ENCODE data around the gene RADIL. TPM values are rescaled to one million over a fixed set of nuclear protein-coding genes. Genes with fewer than 3 reads are reported as not detected.

RADIL gene
- total RNA-seq, 2 experiments from 2014 or later: 0.50 to 0.82 TPM

DNA sequence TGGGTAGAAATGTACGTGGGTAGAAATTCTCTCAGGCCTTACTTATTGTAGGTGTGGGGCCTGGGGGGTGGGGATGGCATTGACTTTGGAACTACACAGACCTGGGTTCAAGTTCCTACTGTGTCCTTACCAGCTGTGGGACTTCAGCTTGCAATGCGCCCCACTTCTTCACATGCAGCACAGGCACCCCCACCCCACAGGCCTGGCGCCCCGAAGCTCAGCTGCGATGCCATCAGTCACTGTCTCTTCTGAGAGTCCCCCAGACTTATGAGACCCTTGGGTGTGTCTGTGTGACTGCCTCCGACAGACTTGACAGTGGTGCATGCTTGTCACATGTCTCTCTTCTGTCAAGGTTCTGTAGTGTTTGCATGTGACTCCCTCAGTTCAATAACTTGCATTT lies 111.2 kb downstream of the RADIL start:
- Mint-ChIP-seq H3K4me3 (no peak overlapping the region), H3K27me3 (ENCODE audit: low read depth) (no peaks in the 10 kb centered on the region), H3K36me3 (ENCODE audit: low read depth) (peaks cover 13% of the 10 kb centered on the region), H3K4me1 (ENCODE audit: low read depth) (peaks cover 27% of the 10 kb centered on the region), H3K9me3 (ENCODE audit: insufficient read depth) (no peaks in the 10 kb centered on the region), H3K27ac (no peak overlapping the region)
- CTCF ChIA-PET: no interaction called here
- DNase-seq: no peak
- POLR2A ChIA-PET: no interaction called here
- no peak for ATAC-seq

DNA sequence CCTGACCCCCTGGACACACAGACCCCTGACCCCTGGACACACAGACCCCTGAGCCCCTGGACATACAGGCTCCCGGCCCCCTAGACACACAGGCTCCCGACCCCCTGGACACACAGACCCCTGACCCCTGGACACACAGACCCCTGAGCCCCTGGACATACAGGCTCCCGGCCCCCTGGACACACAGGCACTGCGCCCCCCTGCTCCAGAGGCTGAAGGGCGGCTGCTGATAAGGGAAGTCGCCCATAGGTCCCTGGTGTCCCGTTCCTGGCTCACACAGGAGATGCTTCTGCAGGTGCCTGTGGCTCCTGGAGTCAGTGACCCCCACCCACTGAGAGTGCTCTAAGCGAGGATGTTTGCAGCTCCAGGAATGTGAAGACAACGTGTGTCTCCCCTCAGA lies 111.8 kb downstream of the RADIL start:
- Mint-ChIP-seq H3K27me3 (ENCODE audit: low read depth) (no peaks in the 10 kb centered on the region), H3K9me3 (ENCODE audit: insufficient read depth) (no peaks in the 10 kb centered on the region), H3K4me1 (ENCODE audit: low read depth) (peaks cover 23% of the 10 kb centered on the region), H3K27ac (no peak overlapping the region), H3K4me3 (no peak overlapping the region), H3K36me3 (ENCODE audit: low read depth) (peaks cover 9% of the 10 kb centered on the region)
- DNase-seq (no peak), ATAC-seq (no peak)
- ChIA-PET CTCF (no interaction called here), POLR2A (no interaction called here)

DNA sequence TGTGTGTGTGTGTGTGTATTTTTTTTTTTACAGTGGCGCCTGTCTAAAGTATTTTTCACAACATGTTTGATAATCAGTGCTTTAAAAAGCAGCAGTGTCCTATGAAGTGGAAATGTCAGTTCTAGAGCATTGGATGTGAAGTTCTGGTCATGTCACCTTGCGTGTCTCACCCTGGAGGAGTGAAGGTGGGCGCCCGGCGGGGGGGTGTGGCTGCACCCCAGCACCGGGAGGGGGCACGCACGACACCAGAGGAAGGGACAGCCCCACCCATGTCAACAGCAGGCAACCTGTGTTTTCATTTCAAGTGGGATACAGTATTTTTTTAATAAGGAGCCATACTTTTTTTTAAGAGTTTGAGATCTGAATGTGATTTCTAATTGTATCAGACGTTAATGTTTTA lies 112.6 kb downstream of the RADIL start:
- CTCF ChIA-PET: no interaction called here
- no peaks in the 10 kb centered on the region for H3K27me3 Mint-ChIP-seq (ENCODE audit: low read depth)
- H3K4me3 Mint-ChIP-seq: no peak overlapping the region
- POLR2A ChIA-PET: no interaction called here
- peaks cover 5% of the 10 kb centered on the region for H3K36me3 Mint-ChIP-seq (ENCODE audit: low read depth)
- H3K4me1 Mint-ChIP-seq (ENCODE audit: low read depth): peaks cover 18% of the 10 kb centered on the region
- DNase-seq: no peak
- no peak overlapping the region for H3K27ac Mint-ChIP-seq
- no peaks in the 10 kb centered on the region for H3K9me3 Mint-ChIP-seq (ENCODE audit: insufficient read depth)
- ATAC-seq: no peak

DNA sequence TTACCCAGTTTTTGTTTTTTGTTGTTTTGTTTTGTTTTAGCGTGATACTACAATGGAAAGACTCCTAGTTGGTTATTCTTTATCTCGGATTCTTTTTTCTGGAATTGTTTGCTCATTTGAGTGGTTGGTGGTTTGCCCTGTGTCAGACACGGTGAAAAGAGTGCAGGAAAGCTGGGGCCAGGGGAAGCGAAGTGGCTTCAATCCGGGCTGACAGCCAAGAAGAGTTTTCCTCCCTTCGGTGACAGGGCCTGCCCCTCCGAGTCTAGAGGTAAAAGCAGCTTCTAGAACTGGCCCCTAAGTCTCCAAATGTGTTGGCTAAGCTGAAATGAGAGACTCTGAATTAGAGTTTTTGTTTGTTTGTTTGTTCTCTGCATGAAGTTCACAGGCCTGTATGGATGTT lies 113.8 kb downstream of the RADIL start:
- no peak overlapping the region for H3K4me3 Mint-ChIP-seq
- H3K27me3 Mint-ChIP-seq (ENCODE audit: low read depth): no peaks in the 10 kb centered on the region
- no peaks in the 10 kb centered on the region for H3K9me3 Mint-ChIP-seq (ENCODE audit: insufficient read depth)
- POLR2A ChIA-PET: no interaction called here
- ATAC-seq: no peak
- peaks cover 14% of the 10 kb centered on the region for H3K4me1 Mint-ChIP-seq (ENCODE audit: low read depth)
- CTCF ChIA-PET: no interaction called here
- no peaks in the 10 kb centered on the region for H3K36me3 Mint-ChIP-seq (ENCODE audit: low read depth)
- DNase-seq: no peak
- peak overlapping the region; percentile 1 for H3K27ac Mint-ChIP-seq

DNA sequence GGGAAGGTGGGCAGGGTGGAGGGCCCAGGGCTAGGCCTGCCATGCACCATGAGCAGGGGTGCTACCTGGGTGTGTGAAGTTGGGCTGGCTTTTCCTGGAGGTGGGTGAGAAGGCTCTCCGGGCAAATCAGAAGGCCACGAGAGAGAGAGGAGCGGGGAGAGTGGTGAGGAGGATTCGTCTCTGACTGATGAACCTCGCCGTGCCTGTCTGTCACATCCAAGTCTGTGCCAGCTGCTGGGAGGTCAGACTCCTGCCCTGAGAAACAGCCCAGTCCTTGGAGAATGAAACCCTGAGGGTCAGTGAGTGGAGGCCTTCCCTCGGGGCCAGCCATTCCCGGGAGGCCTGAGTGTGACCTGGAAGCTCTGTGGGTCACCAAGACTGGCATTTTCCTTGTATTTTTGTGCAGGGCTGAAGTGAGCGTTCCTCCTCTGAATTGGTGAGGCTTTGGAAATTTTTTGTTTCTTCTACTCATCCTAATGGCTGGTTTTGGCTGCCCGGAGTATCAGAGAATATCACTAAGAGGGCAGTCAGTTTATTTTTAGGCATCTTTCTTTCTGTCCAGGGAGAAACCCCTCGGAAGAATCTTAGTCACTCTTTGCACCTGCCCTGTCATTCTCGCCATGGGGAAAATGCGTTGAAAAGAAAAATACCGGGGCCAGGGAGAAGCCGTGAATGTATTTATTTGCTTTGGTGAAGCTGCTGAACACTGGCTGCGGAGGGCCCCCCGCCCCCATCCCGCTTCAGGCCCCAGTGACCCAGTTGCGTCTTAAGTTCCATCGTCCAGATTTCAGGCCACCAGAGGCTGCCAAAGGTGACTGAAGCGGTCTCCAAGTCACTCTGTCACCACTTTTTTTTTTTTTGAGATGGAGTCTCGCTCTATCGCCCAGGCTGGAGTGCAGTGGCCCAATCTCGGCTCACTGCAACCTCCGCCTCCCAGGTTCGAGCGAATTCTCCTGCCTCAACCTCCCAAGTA lies 114.6 kb downstream of the RADIL start:
- no peak overlapping the region for H3K4me3 Mint-ChIP-seq
- peaks cover 5% of the 10 kb centered on the region for H3K4me1 Mint-ChIP-seq (ENCODE audit: low read depth)
- H3K36me3 Mint-ChIP-seq (ENCODE audit: low read depth): no peaks in the 10 kb centered on the region
- no peak for DNase-seq
- no peak overlapping the region for H3K27ac Mint-ChIP-seq
- no peak for ATAC-seq
- H3K27me3 Mint-ChIP-seq (ENCODE audit: low read depth): no peaks in the 10 kb centered on the region
- H3K9me3 Mint-ChIP-seq (ENCODE audit: insufficient read depth): no peaks in the 10 kb centered on the region
- ChIA-PET CTCF (no interaction called here), POLR2A (no interaction called here)

DNA sequence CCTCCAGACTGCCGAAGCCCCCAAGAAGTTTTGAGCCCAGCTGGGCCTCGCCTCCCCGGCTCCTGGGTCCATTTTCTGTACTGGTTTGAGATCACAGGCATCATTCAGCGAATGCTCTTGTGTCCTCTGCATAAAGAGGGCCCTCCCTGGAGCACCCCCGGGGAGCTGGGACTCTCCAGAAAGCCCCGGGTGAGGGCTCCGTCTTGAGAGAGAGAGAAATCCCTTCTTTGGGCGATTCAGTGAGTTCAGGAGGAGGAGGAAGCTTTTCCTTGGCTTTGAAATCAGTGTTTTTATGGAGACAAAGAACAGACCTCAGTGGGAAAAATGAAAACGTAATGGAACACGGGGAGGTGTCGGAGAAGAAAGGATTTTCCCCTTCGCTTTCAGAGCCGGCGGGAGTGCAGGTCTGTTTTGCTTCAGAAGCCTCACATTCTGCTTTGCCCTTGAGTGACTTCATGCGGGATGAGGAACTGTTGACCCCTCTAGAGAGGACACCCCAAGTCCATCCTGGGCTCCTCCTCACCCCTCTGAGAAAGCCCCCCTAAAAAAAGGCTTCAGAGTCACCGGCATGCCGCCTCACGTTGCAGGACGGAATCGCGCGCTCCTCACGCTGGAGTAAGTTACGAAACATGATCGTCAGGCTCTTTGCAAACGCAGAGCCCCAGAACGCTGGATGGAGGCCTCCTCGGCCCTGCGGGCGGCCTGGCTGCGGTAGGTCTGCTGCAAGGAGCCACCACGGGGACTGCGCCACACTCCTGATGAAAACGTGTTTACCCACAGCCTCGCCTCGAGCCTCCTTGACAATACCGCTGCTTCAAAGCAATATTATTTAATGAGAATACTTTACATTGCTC lies 116.6 kb downstream of the RADIL start:
- POLR2A ChIA-PET: no interaction called here
- H3K9me3 Mint-ChIP-seq (ENCODE audit: insufficient read depth): no peaks in the 10 kb centered on the region
- H3K4me1 Mint-ChIP-seq (ENCODE audit: low read depth): no peaks in the 10 kb centered on the region
- H3K27ac Mint-ChIP-seq: no peak overlapping the region
- DNase-seq (no peak), ATAC-seq (no peak)
- H3K4me3 Mint-ChIP-seq: no peak overlapping the region
- H3K27me3 Mint-ChIP-seq (ENCODE audit: low read depth): no peaks in the 10 kb centered on the region
- H3K36me3 Mint-ChIP-seq (ENCODE audit: low read depth): peaks cover 8% of the 10 kb centered on the region
- CTCF ChIA-PET: no interaction called here

DNA sequence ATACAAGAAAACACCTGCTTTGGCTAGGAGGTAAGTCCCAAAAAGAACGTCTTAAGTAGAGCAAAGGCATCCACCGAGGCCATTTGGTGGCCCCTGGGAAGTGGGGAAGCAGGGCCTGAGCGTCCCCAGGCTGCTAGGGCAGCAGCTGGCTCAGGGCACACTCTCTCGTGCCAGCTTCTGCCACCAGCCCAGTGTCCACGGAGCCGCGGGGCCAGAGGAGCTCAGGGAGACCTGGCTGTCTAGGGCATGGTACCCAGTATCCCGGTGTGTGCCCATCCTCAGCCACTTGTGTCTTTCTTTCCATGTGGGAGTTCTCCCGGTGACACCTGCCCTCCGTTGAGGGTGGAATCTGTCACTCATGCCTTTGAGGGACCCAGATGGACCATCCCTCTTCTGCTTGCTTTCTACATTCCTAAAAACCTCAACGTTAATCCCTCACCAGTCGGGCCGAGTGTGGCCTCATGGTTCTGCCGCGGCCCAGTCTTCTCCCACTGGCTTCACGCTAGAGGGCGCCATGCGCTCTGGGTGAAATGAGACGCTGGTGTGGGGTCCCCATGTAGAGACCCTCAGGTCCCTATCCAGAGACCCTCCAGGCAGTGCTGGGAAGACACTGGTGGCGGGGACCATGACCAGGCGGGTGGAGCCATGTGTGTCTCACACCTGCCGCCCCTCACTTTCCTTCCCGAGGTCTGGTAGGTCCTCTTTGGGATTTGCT lies 117.6 kb downstream of the RADIL start:
- Mint-ChIP-seq H3K9me3 (ENCODE audit: insufficient read depth) (no peaks in the 10 kb centered on the region), H3K36me3 (ENCODE audit: low read depth) (peaks cover 15% of the 10 kb centered on the region), H3K27ac (no peak overlapping the region), H3K27me3 (ENCODE audit: low read depth) (no peaks in the 10 kb centered on the region), H3K4me3 (no peak overlapping the region), H3K4me1 (ENCODE audit: low read depth) (no peaks in the 10 kb centered on the region)
- DNase-seq (no peak), ATAC-seq (no peak)
- CTCF ChIA-PET: no interaction called here
- POLR2A ChIA-PET: no interaction called here

DNA sequence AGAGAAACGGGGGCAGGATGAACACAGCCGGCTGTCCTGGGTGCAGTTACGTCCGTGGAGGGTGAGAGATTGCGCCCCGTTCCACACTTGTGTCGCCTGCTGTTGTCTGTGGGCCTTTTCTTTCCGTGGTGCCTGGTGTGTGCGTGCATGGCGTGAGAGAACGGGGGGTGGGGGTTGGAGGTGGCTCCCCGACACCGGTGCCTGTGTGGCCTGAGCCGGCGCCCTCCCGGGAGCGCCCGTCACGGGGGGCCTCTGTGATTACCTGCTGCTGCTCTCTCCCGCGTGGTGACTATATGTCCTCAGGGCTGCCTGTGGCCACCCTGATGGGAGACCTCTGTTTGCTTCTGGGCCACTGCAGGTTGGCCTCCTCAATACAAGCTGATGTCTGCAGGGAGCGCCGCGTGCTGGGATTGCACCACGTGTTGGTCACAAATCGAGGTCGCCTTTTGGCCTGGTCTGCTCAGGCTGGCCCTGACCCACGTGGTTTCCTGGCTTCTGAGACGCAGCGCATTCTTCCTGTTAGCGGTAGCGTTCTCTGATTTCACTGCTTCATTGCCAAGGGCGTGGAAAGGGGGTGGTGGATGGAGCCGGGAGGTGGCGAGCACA lies 119.0 kb downstream of the RADIL start:
- DNase-seq (no peak), ATAC-seq (no peak)
- Mint-ChIP-seq H3K4me3 (no peak overlapping the region), H3K4me1 (ENCODE audit: low read depth) (no peaks in the 10 kb centered on the region), H3K36me3 (ENCODE audit: low read depth) (peaks cover 23% of the 10 kb centered on the region), H3K9me3 (ENCODE audit: insufficient read depth) (no peaks in the 10 kb centered on the region), H3K27ac (peak overlapping the region; percentile 33), H3K27me3 (ENCODE audit: low read depth) (no peaks in the 10 kb centered on the region)
- ChIA-PET CTCF (no interaction called here), POLR2A (no interaction called here)

DNA sequence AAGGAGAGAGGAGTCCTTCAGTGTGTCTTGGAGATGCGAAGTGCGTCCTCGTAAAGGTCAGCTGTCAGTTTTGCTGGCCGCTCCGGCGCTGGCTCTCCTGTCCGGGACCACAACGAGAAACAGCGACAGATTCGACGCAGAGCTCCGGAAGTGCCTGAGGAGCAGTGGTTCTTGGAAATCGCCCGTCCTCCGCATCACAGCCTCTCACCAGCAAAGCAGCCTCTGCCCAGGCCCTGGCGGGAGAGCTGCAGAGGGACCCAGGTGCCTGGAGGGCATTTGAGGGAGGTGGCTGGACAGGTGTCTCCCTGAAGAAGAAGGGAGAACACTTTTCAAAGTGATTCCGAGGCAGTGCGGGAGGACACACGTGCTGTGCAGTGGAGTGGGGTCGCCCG lies 119.7 kb downstream of the RADIL start:
- Mint-ChIP-seq H3K4me1 (ENCODE audit: low read depth) (no peaks in the 10 kb centered on the region), H3K27me3 (ENCODE audit: low read depth) (no peaks in the 10 kb centered on the region), H3K9me3 (ENCODE audit: insufficient read depth) (no peaks in the 10 kb centered on the region), H3K27ac (no peak overlapping the region), H3K36me3 (ENCODE audit: low read depth) (peaks cover 23% of the 10 kb centered on the region), H3K4me3 (no peak overlapping the region)
- no peak for ATAC-seq
- no peak for DNase-seq
- ChIA-PET CTCF (no interaction called here), POLR2A (no interaction called here)

DNA sequence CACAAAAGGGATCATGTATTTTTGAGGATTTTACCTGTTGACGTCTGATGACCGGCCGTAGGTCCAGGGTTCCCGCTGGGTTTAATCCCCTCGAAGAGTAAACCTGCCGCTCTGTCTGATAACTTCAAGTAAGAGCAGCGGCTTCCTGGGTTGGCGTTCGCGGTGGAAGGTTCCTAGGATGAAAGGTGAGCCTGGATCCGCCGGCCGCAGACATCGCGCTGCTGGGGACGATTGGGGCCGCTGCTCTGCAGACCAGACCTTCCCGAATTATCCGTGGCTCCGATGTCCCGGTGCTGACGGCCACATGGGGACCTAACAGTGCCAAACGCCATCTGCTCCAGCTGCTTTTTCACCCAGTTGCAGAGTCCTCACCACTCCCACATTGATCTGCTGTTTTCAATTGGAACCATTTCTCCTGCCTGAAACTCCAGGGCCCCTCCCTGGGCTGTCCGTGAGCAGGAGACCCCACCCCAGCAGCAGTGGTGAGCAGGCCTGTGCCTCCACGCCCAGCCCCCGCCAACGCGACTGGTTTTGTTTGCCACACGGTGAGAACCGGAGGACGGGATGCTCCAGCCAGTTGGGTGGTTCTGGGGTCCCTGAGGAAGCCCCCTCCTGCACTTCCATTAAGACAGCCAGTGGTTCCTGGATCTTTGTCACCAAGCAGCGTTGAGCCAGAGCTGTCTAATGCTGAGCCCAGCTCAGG lies 120.3 kb downstream of the RADIL start:
- Mint-ChIP-seq H3K27ac (no peak overlapping the region), H3K9me3 (ENCODE audit: insufficient read depth) (no peaks in the 10 kb centered on the region), H3K36me3 (ENCODE audit: low read depth) (peaks cover 26% of the 10 kb centered on the region), H3K4me3 (no peak overlapping the region), H3K4me1 (ENCODE audit: low read depth) (no peaks in the 10 kb centered on the region), H3K27me3 (ENCODE audit: low read depth) (no peaks in the 10 kb centered on the region)
- ATAC-seq (no peak), DNase-seq (no peak)
- POLR2A ChIA-PET: no interaction called here
- CTCF ChIA-PET: no interaction called here
